Dedifferentiated amniotic fluid mesenchymal stem cell (primary cell): ENCODE data around the gene ADCY7.

Experiments
- DNase-seq: peaks from one replicate; pipeline ENCODE4 v3.0.0-alpha.2; 2016; ENCODE audit errors: extremely low spot score

The ADCY7 gene

GRCh38 chr16:50248845-50249244 lies 17.5 kb upstream of the ADCY7 start:
- no peak for DNase-seq

- peak; percentile 80 for DNase-seq
Observed at GRCh38 chr16:50251375-50252081, 14.8 kb upstream of the ADCY7 start.

GRCh38 chr16:50252082-50252611 lies 14.2 kb upstream of the ADCY7 start:
- no peak for DNase-seq

- DNase-seq, result no peak
Observed at GRCh38 chr16:50252874-50253513, 13.4 kb upstream of the ADCY7 start.

GRCh38 chr16:50253514-50253910 lies 12.8 kb upstream of the ADCY7 start:
- no peak for DNase-seq

- DNase-seq, result no peak
Observed at GRCh38 chr16:50254072-50254471, 12.3 kb upstream of the ADCY7 start.

- DNase-seq, result no peak
Observed at GRCh38 chr16:50255538-50255937, 10.8 kb upstream of the ADCY7 start.

- DNase-seq, result no peak
Observed at GRCh38 chr16:50256604-50257003, 9.7 kb upstream of the ADCY7 start.

GRCh38 chr16:50257876-50258275 lies 8.5 kb upstream of the ADCY7 start:
- no peak for DNase-seq

- no peak for DNase-seq
Observed at GRCh38 chr16:50259334-50260205, 6.8 kb upstream of the ADCY7 start.

GRCh38 chr16:50260206-50261159 lies 5.9 kb upstream of the ADCY7 start:
- DNase-seq, result no peak

GRCh38 chr16:50261160-50261706 lies 5.1 kb upstream of the ADCY7 start:
- DNase-seq, result no peak

- DNase-seq, result no peak
Observed at GRCh38 chr16:50261707-50262235, 4.6 kb upstream of the ADCY7 start.

GRCh38 chr16:50263060-50263909 lies 3.1 kb upstream of the ADCY7 start:
- no peak for DNase-seq

GRCh38 chr16:50263940-50264929 lies 2.1 kb upstream of the ADCY7 start:
- no peak for DNase-seq

GRCh38 chr16:50265260-50265659 lies 1.1 kb upstream of the ADCY7 start:
- DNase-seq, result no peak

GRCh38 chr16:50265716-50266336 lies 525 bp upstream of the ADCY7 start:
- no peak for DNase-seq

GRCh38 chr16:50267151-50267631 lies 840 bp downstream of the ADCY7 start:
- no peak for DNase-seq
